Fibroblast of skin of left quadriceps (primary cell): ENCODE measurements around the gene SLC8A1.

Experiments
- DNase-seq, 2 experiments: peaks; one replicate each; pipeline ENCODE4 v3.0.0-alpha.2; 2013; ENCODE audit warnings: low read depth in 2 of 2

The SLC8A1 gene

DNA sequence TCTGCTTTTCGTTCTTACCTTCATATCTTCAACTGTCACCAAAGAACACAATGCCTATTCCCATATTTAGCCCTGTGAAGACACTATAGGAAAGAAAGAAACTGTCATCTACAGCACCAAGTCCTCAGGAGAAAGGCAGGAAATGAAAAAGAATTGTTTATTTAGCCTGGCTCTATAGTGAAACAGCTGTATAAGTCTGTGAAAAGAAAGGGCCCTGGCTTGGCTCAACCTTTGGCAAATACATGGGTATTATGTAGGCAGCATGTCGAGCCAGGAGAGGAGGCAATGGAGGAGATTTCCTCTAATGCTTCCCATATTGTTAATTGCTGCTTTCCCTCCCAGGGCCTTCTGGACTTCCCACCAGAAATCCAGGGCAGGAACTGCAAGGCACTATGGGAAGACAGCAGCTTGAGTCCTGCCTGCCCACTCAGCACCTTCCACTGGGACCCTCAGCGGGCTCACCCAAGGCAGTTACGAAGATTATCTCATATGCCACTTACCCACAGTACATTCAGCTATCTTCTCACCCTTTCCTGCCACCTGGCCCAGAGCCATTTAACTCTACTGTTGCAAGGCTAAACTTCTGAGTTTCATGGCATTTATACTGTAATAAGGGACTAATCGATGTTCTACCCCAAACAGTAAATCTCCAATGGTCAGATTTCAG, 30.1 kb downstream of the SLC8A1 start:
- no peak for DNase-seq

DNA sequence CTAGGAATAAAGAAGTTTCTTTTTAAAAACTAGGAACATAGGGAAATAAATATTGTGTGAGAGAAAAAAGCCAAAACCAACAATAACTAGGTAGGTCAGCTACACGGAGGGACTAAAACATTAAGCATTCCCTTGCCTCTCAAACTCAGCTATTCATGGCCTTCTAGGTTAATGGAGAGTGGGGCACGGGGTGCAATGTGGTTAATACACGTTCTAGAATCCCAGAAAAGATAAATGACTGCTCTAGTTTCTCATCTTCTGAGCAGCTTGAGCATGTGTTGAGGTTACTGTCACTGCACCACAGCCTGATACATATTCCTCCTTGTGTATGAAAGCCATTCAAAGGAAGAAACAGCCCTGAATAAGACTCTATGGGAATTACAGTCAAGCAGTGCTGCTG, 31.4 kb downstream of the SLC8A1 start:
- no peak for DNase-seq

DNA sequence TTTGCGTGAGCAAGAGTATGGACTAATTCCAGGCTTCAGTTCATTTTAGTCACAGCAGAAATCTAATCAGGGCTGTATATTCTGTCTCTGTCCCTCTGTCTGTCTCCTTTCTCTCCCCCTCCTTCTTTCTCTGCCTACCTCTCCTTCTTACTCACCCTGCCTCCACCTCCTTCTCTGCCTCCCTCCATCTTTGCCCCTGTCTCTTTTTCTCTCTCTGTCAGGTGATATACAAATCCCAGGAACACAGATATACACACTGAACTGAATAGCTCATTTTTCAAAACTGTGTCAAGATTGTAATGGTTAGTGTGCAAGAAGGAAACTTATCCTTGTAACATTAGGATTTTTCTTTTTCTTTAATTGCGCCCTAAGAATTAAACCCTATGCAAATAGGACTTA, 32.5 kb downstream of the SLC8A1 start:
- DNase-seq, result no peak

GRCh38 chr2:40418614-40419363, 33.1 kb downstream of the SLC8A1 start:
- no peak for DNase-seq

DNA sequence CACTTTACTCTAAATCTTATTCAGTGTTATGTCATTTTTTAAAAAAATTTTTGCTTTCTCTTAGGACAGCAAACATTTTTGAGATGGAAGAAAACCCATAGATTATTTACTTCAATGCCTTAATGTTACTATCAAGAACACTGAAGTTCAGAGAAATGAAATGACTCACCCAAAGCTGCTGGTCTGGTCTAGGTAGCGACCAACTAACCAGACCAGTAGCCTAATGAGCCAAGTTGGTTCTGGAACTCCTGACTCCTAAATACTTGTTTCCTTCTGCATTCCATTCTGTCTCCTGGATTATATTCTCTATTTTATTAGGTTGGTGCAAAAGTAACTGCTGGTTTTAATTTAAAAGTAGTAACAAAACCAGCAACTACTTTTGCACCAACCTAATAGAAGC, 35.4 kb downstream of the SLC8A1 start:
- no peak for DNase-seq

GRCh38 chr2:40415391-40415790, 36.5 kb downstream of the SLC8A1 start:
- DNase-seq, result no peak

- DNase-seq, result no peak
These were observed 39.4 kb downstream of the SLC8A1 start for GRCh38 chr2:40412456-40412855.

DNA sequence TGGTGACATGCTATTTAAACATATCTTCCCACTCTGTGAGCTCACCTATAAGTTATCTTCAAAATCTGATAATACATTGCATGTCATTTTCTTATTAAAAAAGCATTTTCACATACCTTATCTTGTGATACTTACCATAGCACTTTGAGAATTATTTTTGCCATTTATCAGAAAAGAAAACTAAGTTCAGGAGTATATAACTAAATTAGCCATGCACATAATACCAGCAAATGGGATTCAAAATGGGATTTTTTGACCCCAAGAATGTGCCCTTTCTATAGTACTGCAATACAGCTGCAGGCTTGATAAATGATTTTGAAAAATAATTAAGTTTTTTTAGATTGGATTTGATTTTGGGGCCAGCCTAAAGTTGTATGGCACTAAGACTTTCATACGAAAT, 41.2 kb downstream of the SLC8A1 start:
- no peak for DNase-seq

- no peak for DNase-seq
These were observed 42.2 kb downstream of the SLC8A1 start for GRCh38 chr2:40409734-40410133.

DNA sequence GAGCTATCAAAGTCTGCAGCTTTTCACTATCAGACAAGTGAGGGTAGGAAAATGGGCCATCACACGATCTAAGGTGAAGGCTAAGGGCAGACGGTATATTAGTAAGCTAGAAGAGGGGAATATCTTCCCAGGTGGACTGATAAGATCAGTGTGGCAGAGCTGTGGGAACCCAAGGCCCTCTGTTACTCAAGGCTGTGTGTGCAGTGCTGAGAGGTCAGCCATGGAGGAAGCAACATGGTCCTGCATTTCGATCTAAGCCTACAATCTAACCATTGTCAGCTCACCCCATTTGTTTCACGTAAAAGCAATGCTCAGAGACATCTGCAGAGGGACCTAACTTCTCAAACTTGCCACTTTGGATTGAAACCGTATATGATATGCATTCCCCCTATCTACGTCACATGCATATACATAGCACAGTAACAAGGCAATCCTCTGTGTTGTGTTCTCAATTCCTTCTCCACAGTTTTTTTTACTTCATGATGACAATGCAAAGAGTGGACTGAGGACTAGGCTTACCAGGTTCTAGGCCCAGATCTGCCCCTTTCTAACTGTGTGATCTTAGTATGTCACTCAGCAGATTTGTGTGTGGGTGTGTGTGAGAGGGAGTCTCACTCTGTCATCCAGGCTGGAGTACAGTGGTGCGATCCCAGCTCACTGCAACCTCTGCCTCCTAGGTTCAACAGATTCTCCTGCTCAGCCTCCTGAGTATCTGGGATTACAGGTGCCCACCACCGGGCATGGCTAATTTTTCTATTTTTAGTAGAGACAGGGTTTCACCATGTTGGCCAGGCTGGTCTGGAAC, 45.2 kb downstream of the SLC8A1 start:
- DNase-seq, result no peak

DNA sequence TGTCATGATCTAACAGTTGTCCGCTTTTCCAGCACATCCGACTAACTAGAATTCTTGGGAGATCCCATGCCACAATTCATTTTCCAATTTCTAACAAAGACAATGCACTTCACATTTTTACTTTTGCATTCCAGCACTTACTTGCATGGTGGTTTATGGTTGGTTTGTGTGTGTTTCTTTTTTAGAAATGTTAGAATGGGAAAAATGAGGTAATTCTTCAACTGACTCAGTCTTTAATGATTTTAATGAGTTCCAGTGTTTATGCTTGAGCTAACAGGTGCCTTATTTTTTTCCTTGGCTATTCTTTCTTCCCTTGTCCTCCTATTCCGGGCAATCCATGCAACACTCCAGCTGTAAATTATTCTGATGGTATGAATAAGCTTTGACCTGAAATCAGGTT, 46.4 kb downstream of the SLC8A1 start:
- peak; percentile 56 to 58 for DNase-seq

- DNase-seq, result no peak
These were observed 47.4 kb downstream of the SLC8A1 start for GRCh38 chr2:40404517-40404916.

GRCh38 chr2:40403233-40403836, 48.6 kb downstream of the SLC8A1 start:
- peak; percentile 91 to 92 for DNase-seq

GRCh38 chr2:40401896-40402295, 50.0 kb downstream of the SLC8A1 start:
- DNase-seq, result peak in 1 of 2 experiments; percentile 45

GRCh38 chr2:40400336-40400953, 51.4 kb downstream of the SLC8A1 start:
- no peak for DNase-seq

DNA sequence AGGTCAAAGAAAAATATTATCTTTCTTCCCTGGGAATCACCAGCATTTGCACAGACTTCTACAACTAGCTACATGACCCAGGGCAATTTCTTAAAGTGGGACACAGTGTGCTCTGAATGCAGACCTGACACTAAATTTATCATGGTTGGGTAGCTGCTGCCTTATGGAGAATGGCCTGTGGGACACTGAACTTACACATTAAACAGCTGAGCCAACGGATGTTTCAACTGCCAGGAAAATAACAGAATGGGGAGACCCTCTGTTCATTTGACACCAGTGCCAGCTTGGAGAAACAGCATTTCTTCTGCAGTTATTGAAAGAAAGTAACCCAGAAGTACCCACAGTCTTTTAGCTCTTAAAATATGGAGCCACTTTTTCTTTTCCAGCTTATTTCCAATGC, 54.1 kb downstream of the SLC8A1 start:
- DNase-seq, result no peak

DNA sequence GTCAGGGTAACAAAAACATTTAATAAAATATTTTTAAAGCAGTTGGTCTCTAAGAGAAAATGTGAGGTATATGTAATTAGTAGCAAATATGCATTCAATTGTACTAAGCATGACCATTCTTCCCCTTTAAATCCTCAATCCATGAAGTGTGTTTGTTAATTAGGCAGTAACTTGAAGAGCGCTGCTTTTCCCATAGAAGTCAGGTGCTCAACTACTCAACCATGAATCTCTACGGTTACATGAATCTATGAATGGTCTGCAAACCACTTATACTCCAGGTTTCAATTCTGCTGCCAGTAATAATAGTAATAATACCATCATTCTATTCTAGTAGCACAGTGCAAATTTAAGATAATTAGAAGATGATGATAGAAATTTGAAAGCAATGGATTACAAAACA, 55.8 kb downstream of the SLC8A1 start:
- DNase-seq, result no peak

GRCh38 chr2:40395169-40396073, 56.5 kb downstream of the SLC8A1 start:
- DNase-seq, result no peak

DNA sequence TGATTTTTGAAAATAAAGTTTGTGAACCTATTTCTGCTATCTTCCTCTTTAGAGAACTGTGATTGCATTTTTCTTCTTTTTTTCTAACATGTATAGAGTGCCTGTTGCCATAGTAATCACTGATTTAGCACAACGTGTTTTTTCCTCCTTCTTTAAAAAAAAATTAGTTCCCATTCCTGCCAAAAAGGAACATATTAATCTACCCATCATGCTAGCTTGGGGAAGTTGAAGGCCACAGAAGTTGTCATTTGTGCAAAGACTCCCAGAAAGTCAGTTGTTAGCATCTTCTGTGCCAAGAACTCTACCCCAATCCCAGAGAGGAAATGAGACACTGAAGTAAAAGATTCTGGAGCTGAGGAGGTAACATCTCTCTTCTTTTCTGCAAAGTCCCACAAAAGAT, 57.3 kb downstream of the SLC8A1 start:
- DNase-seq, result no peak

- no peak for DNase-seq
These were observed 57.9 kb downstream of the SLC8A1 start for GRCh38 chr2:40394031-40394430.

- DNase-seq, result no peak
These were observed 63.7 kb downstream of the SLC8A1 start for GRCh38 chr2:40388161-40388560.
